PC-3 (cell line): ENCODE measurements around the gene KLHL25. TPM values are rescaled to one million over a fixed set of nuclear protein-coding genes. Genes with fewer than 3 reads are reported as not detected.

Experiments
- ATAC-seq: fragments of 200-7000 bp; cut with Tn5 transposase; 2 replicates; pipeline ENCODE4 v1.9.1; 2020; ENCODE audit warnings: mild to moderate bottlenecking, moderate library complexity
- BruUV-seq: library from RNA; stranded (reverse); fragments of 400-500 nt; replicated peaks from 2 replicates; lab custom pipeline; 2021; lab: Mats Ljungman, UMichigan
- CTCF ChIA-PET: fragments of 300-600 bp; sonication (Branson Sonifier 250); formaldehyde crosslinking; loops from one replicate; lab custom pipeline; 2022; ENCODE audit warnings: antibody characterized with exemption; lab: Charles Lee
- POLR2A ChIA-PET: fragments of 300-600 bp; sonication (Branson Sonifier 250); formaldehyde crosslinking; loops from one replicate; lab custom pipeline; 2022; ENCODE audit warnings: antibody characterized with exemption; ENCODE audit not compliant: unreplicated experiment; lab: Charles Lee
- DNase-seq: peaks from one replicate; pipeline ENCODE4 v3.0.0-alpha.2; 2015
- H2AFZ ChIP-seq: fragments of 300-600 bp; sonication (generic); 2 replicates; pipeline ENCODE4 v1.6.0; 2016; ENCODE audit warnings: antibody characterized with exemption, low read length
- H3F3A ChIP-seq: fragments of 300-600 bp; sonication (generic); one replicate; pipeline ENCODE4 v1.6.0; 2017; ENCODE audit warnings: antibody characterized with exemption, low read length, control low read depth, mild to moderate bottlenecking; ENCODE audit not compliant: unreplicated experiment
- H3K27ac ChIP-seq: fragments of 300-600 bp; sonication (generic); 2 replicates; pipeline ENCODE4 v1.5.1; 2016; ENCODE audit warnings: mild to moderate bottlenecking, low read length
- H3K27me3 ChIP-seq: fragments of 300-600 bp; sonication (generic); 2 replicates; pipeline ENCODE4 v1.6.1; 2016; ENCODE audit warnings: low read length, mixed read lengths
- H3K36me3 ChIP-seq: fragments of 300-600 bp; sonication (generic); 2 replicates; pipeline ENCODE4 v1.6.1; 2016; ENCODE audit warnings: low read depth, mixed run types, low read length, mixed read lengths
- H3K4me1 ChIP-seq: fragments of 300-600 bp; sonication (generic); 2 replicates; pipeline ENCODE4 v1.5.1; 2016; ENCODE audit warnings: low read length; ENCODE audit not compliant: insufficient read depth
- H3K4me2 ChIP-seq: fragments of 300-600 bp; sonication (generic); 2 replicates; pipeline ENCODE4 v1.6.0; 2016; ENCODE audit warnings: low read length
- H3K4me3 ChIP-seq: fragments of 300-600 bp; sonication (generic); 2 replicates; pipeline ENCODE4 v1.5.1; 2016; ENCODE audit warnings: mild to moderate bottlenecking, low read length, mixed read lengths
- H3K79me2 ChIP-seq: fragments of 300-600 bp; sonication (generic); 2 replicates; pipeline ENCODE4 v1.6.1; 2017; ENCODE audit warnings: low read length, mixed read lengths
- H3K9ac ChIP-seq: fragments of 300-600 bp; sonication (generic); 2 replicates; pipeline ENCODE4 v1.6.0; 2016; ENCODE audit warnings: mild to moderate bottlenecking, low read length
- H3K9me2 ChIP-seq: fragments of 300-600 bp; sonication (generic); replicated peaks from 2 replicates; pipeline ENCODE4 v1.6.1; 2016; ENCODE audit warnings: mixed run types, low read length, mixed read lengths
- H3K9me3 ChIP-seq: fragments of 300-600 bp; sonication (generic); 2 replicates; pipeline ENCODE4 v1.6.1; 2016; ENCODE audit warnings: low read length, mixed read lengths
- H4K20me1 ChIP-seq: fragments of 300-600 bp; sonication (generic); 2 replicates; pipeline ENCODE4 v1.6.1; 2016; ENCODE audit warnings: low read length, mixed read lengths
- CTCF ChIP-seq: fragments of 300-600 bp; sonication (generic); conservative IDR thresholded peaks from 2 replicates; pipeline ENCODE4 v1.5.1; 2017; ENCODE audit warnings: antibody characterized with exemption, low read depth, mild to moderate bottlenecking, low read length
- EZH2 ChIP-seq: fragments of 300-600 bp; sonication (generic); IDR thresholded peaks from one replicate; pipeline ENCODE4 v1.6.1; 2017; ENCODE audit warnings: antibody characterized with exemption, mild to moderate bottlenecking, low read length; ENCODE audit not compliant: unreplicated experiment
- EZH2phosphoT487 ChIP-seq: fragments of 300-600 bp; sonication (generic); IDR thresholded peaks from 2 replicates; pipeline ENCODE4 v1.6.1; 2018; ENCODE audit warnings: mild to moderate bottlenecking, antibody characterized with exemption, low read length, borderline replicate concordance
- intact Hi-C: fragments of 100-400 bp; cut with micrococcal nuclease; formaldehyde crosslinking; loops from 2 replicates; pipeline ENCODE4 v1.9.0; 2023
- total RNA-seq: library from RNA; depleted of rRNA; stranded (reverse); fragments of >200 nt; gene quantifications from 2 replicates; pipeline ENCODE4 v1.2.3, GENCODE V29; 2014

The KLHL25 gene
- total RNA-seq, 1 experiment from 2014 or later: 7.2 TPM

DNA sequence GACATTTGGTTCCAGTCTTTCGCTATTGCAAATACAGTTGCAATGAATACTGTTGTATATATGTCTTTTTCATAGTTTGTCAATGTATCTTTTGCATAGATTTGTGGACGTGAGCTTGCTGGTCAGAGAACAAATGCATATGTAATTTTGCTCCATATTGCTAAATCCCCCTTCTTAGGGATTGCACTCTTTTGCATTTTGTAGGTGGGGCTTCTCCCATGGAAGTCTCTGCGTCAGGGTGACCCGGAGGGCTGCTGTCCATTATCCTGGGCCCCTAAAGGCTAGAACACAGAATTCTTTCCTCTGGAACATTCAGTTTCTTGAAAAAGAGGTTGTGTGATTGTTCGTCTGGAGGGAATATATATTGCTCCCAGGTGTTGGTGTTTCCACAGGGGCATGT, 25.2 kb upstream of the KLHL25 start:
- POLR2A ChIA-PET: no interaction called here
- TF ChIP-seq EZH2: no peak
- no peak for TF ChIP-seq CTCF
- no peak for TF ChIP-seq EZH2phosphoT487
- CTCF ChIA-PET: no interaction called here
- intact Hi-C loops: no loop called here
- no peak for ATAC-seq
- no peaks in the 10 kb centered on the region for H3K4me1 ChIP-seq
- H4K20me1 ChIP-seq: no peaks in the 10 kb centered on the region
- no peak for DNase-seq
- H3F3A ChIP-seq: no peaks in the 10 kb centered on the region
- no peak overlapping the region for H3K4me2 ChIP-seq
- no peaks in the 10 kb centered on the region for H3K9me2 ChIP-seq
- no peak overlapping the region for H3K27ac ChIP-seq
- no peaks in the 10 kb centered on the region for H3K9me3 ChIP-seq
- H3K9ac ChIP-seq: no peak overlapping the region
- no TSS peak for BruUV-seq
- no peaks in the 10 kb centered on the region for H3K79me2 ChIP-seq
- H3K4me3 ChIP-seq: no peak overlapping the region
- H2AFZ ChIP-seq: no peak overlapping the region
- H3K36me3 ChIP-seq: no peaks in the 10 kb centered on the region
- H3K27me3 ChIP-seq: no peaks in the 10 kb centered on the region

DNA sequence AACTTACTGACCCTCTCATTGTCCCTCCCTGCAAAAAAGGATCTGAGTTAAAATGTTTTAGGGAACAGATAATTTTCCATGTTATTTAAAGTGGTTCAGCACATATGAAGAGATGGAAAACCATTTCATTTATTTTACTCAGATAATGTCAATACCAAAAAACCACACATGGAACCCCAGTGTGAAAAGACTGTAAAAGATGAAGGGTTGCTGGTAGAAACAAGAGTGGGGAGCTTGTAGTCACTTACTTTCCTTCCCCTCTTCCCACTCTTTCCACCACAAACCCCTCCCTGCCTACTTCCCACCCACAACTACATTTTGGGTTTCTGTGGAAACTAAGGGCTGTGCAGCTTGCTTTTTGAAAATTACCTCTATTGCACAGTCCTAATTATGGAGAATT, 18.5 kb upstream of the KLHL25 start:
- Histone ChIP-seq H3K27me3 (no peaks in the 10 kb centered on the region), H3K4me2 (no peak overlapping the region), H3K4me1 (no peaks in the 10 kb centered on the region), H3K9ac (no peak overlapping the region), H3F3A (no peaks in the 10 kb centered on the region), H4K20me1 (no peaks in the 10 kb centered on the region), H3K36me3 (no peaks in the 10 kb centered on the region), H3K79me2 (no peaks in the 10 kb centered on the region), H3K9me3 (no peaks in the 10 kb centered on the region), H3K27ac (no peak overlapping the region), H3K9me2 (no peaks in the 10 kb centered on the region), H3K4me3 (no peak overlapping the region), H2AFZ (no peak overlapping the region)
- DNase-seq: no peak
- CTCF ChIA-PET: no interaction called here
- no peak for ATAC-seq
- no peak for TF ChIP-seq EZH2
- TF ChIP-seq EZH2phosphoT487: no peak
- TF ChIP-seq CTCF: no peak
- no TSS peak for BruUV-seq
- POLR2A ChIA-PET: no interaction called here
- intact Hi-C loops: no loop called here

GRCh38 chr15:85810075-85810474, 15.3 kb upstream of the KLHL25 start:
- H3K9me2 ChIP-seq: no peaks in the 10 kb centered on the region
- peak; percentile 52 for DNase-seq
- no TSS peak for BruUV-seq
- H3K9ac ChIP-seq: no peak overlapping the region
- H4K20me1 ChIP-seq: no peaks in the 10 kb centered on the region
- no peak overlapping the region for H3K27ac ChIP-seq
- no peak overlapping the region for H3K4me3 ChIP-seq
- ChIA-PET CTCF (no interaction called here), POLR2A (no interaction called here)
- intact Hi-C loops: no loop called here
- H3K27me3 ChIP-seq: no peaks in the 10 kb centered on the region
- peak overlapping the region; percentile 63; the same call in 1 of the 2 replicates for H3K4me2 ChIP-seq
- H3K36me3 ChIP-seq: no peaks in the 10 kb centered on the region
- no peaks in the 10 kb centered on the region for H3K4me1 ChIP-seq
- TF ChIP-seq EZH2phosphoT487 (no peak), CTCF (no peak), EZH2 (no peak)
- peak; percentile 81 for ATAC-seq
- no peaks in the 10 kb centered on the region for H3K79me2 ChIP-seq
- no peaks in the 10 kb centered on the region for H3K9me3 ChIP-seq
- no peaks in the 10 kb centered on the region for H3F3A ChIP-seq
- peak overlapping the region; percentile 65; the same call in 1 of the 2 replicates for H2AFZ ChIP-seq
